Brain microvascular endothelial cell (primary cell): ENCODE measurements around the gene MAGI3.

Experiments
- DNase-seq: peaks from one replicate; pipeline ENCODE4 v3.0.0-alpha.2; 2020
- H3K27ac ChIP-seq: fragments of 250-450 bp; sonication (Bioruptor Pico); 2 replicates; pipeline ENCODE4 v1.5.1; 2020; ENCODE audit warnings: mild to moderate bottlenecking, moderate library complexity
- H3K27me3 ChIP-seq: fragments of 250-450 bp; sonication (Bioruptor Pico); replicated peaks from 2 replicates; pipeline ENCODE4 v1.5.1; 2020; ENCODE audit warnings: mild to moderate bottlenecking
- H3K36me3 ChIP-seq: fragments of 250-450 bp; sonication (Bioruptor Pico); replicated peaks from 2 replicates; pipeline ENCODE4 v1.5.1; 2020; ENCODE audit warnings: mild to moderate bottlenecking
- H3K4me3 ChIP-seq: 2 replicates; pipeline ENCODE4 v1.5.1; 2011; ENCODE audit warnings: low read depth, mild to moderate bottlenecking, control low read depth, low read length, moderate library complexity
- in situ Hi-C: cut with HindIII; loops from 2 replicates; pipeline ENCODE4 v1.10.0; 2017; ENCODE audit warnings: low sequenced_read_pairs, low pct_ligation_motif_present
- TF ChIP-seq, protein P1 (sequence below): IDR thresholded peaks from 2 replicates; pipeline ENCODE4 v1.5.1; 2011; ENCODE audit warnings: low read depth, mild to moderate bottlenecking, moderate library complexity, low read length, control low read depth, inconsistent platforms; ENCODE audit errors: missing control alignments

Gene MAGI3

DNA sequence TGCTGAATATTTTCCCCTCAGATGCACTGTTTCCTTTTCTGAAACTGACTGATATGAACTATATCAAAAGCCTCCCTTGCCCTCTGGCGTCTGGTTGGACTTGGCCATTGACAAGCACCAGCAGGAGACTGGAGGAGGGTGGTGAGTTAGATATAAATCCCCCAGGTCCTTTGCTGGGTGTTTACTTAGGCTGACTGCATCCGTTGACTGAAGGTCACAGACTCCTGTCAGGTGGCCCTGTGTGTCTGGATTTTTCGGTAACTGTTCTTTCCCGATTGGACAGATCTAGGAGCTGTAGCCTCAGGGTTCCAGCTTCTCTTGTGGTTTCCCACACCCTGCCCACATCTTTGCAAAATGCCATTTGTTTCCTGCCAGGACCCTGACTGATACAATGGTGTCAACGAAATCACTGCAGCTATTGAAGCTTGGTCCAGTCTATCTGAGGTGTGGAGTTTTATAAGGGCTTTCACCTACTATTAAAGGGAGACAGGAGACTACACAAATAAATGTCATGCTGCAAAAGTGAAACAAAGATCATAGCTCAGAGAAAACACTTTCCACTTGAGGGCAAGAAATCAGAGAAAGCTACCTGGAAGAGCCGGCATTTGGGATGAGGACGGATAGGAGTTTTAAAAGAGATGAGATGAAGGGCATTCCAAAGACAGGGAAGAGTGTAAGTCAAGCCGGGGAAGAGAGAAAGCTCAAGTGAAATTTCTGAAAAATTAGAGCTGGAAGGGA lies 1.5 kb upstream of the MAGI3 start:
- in situ Hi-C loops, result no loop called here
- Histone ChIP-seq H3K36me3 (no peaks in the 10 kb centered on the region), H3K4me3 (peak overlapping the region; percentile 66), H3K27ac (no peak overlapping the region), H3K27me3 (no peaks in the 10 kb centered on the region)
- DNase-seq, result no peak
- TF ChIP-seq, protein P1, sequence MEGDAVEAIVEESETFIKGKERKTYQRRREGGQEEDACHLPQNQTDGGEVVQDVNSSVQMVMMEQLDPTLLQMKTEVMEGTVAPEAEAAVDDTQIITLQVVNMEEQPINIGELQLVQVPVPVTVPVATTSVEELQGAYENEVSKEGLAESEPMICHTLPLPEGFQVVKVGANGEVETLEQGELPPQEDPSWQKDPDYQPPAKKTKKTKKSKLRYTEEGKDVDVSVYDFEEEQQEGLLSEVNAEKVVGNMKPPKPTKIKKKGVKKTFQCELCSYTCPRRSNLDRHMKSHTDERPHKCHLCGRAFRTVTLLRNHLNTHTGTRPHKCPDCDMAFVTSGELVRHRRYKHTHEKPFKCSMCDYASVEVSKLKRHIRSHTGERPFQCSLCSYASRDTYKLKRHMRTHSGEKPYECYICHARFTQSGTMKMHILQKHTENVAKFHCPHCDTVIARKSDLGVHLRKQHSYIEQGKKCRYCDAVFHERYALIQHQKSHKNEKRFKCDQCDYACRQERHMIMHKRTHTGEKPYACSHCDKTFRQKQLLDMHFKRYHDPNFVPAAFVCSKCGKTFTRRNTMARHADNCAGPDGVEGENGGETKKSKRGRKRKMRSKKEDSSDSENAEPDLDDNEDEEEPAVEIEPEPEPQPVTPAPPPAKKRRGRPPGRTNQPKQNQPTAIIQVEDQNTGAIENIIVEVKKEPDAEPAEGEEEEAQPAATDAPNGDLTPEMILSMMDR, result no peak

DNA sequence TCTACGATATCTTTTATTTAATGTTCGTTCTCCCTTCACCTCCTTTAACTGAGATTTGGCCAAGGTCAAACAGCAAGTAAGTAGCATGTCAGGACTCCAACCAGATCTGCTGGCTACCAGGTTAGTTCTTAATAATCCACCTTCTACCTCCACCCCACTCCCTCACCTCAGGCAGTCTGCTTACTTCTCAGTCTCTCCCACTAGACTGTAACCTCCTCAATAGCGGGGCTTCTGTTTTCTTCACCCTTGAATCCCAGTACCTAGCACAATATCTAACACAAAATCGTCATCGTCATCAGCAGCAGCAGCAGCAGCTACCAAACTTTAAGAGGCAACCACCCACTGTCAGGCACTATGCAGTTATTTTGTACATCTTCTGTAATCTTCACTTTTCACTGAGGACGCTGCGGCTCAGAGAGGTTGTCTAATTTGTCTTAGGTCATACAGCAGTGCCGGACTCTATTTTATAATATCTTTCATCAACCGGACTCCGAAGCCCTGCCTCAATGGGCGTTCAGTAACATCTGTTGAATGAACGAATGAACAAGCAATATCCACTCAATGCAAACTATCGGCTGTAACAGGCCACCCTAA lies 859 bp upstream of the MAGI3 start:
- no peaks in the 10 kb centered on the region for H3K36me3 ChIP-seq
- peak overlapping the region; percentile 54 for H3K27ac ChIP-seq
- peak overlapping the region; percentile 66 for H3K4me3 ChIP-seq
- H3K27me3 ChIP-seq, result no peaks in the 10 kb centered on the region
- no peak for DNase-seq
- TF ChIP-seq, protein P1, result no peak
- in situ Hi-C loops, result no loop called here

DNA sequence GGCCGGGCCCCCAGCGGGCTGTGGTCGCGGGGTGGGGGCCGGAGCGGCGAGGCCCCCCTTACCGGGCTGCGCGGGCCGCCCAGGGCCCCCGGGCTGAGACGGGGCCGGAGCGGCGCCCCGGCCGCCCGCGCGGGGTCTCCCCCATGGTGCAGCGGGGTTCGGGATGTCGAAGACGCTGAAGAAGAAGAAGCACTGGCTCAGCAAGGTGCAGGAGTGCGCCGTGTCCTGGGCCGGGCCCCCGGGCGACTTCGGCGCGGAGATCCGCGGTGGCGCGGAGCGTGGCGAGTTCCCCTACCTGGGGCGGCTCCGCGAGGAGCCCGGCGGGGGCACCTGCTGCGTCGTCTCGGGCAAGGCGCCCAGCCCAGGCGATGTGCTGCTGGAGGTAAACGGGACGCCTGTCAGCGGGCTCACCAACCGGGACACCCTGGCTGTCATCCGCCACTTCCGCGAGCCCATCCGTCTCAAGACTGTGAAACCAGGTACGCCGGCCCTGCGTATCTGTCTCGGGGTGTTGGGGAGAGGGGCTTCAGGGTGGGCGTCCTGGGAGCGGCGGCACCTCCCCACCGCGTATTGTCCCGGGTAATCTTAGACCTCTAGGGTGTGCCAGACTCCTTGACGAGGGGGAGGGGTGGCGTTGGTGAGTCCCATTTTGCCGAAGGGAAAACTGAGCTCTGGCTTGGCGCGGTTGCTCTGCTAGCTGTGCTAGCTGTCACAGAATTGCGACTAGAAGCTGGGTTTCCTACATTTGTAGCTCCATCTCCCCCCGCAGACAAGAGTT lies 745 bp downstream of the MAGI3 start:
- DNase-seq, result no peak
- TF ChIP-seq, protein P1, result peak; percentile 1
- H3K4me3 ChIP-seq, result peak overlapping the region; percentile 76

DNA sequence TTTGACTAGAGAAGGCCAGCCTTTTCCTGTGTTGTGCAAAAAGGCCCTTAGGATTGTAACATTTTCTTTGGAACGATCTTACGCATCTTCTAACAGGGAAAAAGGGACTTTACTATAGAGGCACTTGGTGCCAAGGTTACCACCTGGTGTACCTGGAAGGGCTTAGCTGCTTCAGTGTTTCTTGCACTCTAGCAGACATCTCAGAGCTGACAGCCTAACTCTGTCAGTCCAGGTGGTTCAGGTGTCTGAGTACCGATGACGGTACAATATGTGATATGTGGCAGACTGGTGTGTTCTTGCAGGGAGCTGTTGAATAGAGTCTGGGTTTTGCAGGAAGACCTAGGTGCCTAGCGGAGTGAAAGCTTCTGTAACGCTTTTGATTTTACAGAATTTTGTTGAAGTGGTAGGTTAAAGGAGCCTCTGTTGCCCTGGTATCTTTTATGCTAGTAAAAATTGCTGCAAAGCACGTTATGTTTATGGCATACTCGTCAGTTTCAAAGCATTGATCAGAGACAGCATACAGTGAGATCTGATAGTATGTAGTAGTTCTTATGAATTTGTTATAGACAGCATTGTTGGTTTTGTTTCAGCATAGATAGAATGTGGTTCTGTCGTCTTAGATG lies 1.4 kb downstream of the MAGI3 start:
- Histone ChIP-seq H3K36me3 (no peaks in the 10 kb centered on the region), H3K27me3 (no peaks in the 10 kb centered on the region), H3K27ac (no peak overlapping the region), H3K4me3 (peak overlapping the region; percentile 76)
- DNase-seq, result no peak
- TF ChIP-seq, protein P1, result no peak
- in situ Hi-C loops, result no loop called here

More for the DNA sequence above, 745 bp downstream of the MAGI3 start:
- in situ Hi-C loops, result no loop called here
- Histone ChIP-seq H3K27ac (no peak overlapping the region), H3K27me3 (no peaks in the 10 kb centered on the region), H3K36me3 (no peaks in the 10 kb centered on the region)

DNA sequence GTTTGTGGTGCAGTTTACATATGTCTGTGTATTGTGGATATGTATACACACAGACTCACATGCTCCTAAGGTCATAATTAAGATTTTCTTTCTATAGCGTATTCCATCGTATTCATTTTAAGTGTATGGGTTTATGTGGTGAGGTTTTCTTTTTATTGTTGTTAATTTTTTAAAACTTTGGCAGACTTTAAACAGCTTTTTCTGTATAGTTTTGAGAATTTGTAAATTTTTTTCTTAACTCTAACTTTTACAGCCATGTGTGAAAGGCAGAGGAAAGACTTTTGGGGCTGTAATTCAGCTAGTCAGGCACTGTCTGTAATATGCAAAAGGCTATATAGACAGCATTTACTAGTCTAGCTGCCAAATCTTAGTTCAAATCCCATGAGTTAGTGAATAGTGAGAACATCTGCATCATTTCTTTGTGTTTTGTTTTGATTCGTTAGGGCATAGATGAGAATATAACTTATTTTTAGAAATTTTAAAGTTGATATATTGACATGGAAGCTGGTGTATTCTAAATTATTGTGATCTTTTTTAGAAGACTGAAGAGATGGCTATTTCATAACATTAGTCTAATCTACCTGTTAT lies 2.3 kb downstream of the MAGI3 start:
- in situ Hi-C loops, result no loop called here
- no peak overlapping the region for H3K4me3 ChIP-seq
- TF ChIP-seq, protein P1, result no peak

More for the DNA sequence above, 2.3 kb downstream of the MAGI3 start:
- Histone ChIP-seq H3K27me3 (no peaks in the 10 kb centered on the region), H3K36me3 (no peaks in the 10 kb centered on the region), H3K27ac (no peak overlapping the region)
- DNase-seq, result no peak
